HG03520 (cell line): ENCODE results near the gene CCNJL.

Experiments used
- ATAC-seq: cut with Tn5 transposase; IDR thresholded peaks from one replicate; pipeline ENCODE4 v1.9.1; 2021; ENCODE audit warnings: mild to moderate bottlenecking, moderate library complexity; ENCODE audit not compliant: unreplicated experiment

CCNJL gene

DNA sequence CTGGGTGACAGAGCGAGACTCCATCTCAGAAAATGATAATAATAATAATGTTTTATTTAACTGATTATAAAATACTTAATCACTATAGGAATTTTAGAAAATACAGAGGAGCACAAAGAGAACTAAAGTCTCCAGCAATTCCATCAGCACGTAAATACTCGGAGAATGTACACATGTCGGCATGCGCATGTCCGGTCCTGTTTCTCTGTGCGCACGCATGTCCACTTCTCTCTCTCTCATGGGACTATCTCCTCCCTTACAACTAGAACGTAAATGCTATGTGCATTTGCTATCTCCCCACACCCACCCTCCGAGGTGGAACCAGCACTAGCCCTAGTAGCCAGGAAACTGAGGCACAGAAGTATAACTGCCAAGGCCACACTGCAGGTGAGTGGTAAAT is 19.0 kb downstream of the CCNJL start:
- ATAC-seq, result no peak

DNA sequence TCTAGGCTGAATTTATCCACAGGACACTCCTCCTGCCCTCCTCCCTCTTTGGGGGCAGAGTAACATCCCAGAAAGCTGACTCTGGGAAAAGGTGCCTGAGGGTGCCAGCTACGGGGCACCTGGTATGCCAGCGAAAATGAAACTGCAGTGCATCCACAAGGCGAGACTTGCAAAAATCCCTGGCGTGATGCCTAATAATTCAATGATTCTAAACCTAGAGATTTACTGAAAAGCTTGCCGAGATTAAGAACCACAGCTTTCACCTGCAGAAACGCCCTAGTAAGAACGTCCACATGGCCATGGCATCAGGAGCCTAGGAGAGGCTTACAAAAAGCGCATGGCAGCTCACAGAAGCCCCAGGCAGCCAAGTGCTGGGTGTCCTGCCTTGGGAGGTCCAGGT is 20.9 kb downstream of the CCNJL start:
- ATAC-seq, result no peak

DNA sequence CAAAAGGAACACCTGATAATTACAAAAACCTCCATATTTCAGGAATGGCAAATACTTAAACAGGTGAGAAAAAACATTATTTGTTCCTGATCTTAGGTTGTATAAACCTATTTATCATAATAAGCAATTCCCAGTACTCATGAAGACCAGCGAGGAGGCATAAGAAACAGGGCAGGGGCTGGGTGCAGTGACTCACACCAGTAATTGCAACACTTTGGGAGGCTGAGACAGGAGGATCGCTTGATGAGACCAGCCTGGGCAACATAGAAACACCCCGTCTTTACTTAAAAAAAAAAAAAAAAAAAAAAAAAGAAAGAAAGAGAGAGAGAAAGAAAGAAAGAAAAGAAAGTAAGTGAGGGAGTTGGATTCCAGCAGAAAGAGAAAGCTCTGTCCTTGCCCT is 21.6 kb downstream of the CCNJL start:
- ATAC-seq, result no peak

- ATAC-seq, result no peak
These were observed 22.6 kb downstream of the CCNJL start for GRCh38 chr5:160289721-160290120.

GRCh38 chr5:160289356-160289651 is 23.1 kb downstream of the CCNJL start:
- ATAC-seq, result no peak

DNA sequence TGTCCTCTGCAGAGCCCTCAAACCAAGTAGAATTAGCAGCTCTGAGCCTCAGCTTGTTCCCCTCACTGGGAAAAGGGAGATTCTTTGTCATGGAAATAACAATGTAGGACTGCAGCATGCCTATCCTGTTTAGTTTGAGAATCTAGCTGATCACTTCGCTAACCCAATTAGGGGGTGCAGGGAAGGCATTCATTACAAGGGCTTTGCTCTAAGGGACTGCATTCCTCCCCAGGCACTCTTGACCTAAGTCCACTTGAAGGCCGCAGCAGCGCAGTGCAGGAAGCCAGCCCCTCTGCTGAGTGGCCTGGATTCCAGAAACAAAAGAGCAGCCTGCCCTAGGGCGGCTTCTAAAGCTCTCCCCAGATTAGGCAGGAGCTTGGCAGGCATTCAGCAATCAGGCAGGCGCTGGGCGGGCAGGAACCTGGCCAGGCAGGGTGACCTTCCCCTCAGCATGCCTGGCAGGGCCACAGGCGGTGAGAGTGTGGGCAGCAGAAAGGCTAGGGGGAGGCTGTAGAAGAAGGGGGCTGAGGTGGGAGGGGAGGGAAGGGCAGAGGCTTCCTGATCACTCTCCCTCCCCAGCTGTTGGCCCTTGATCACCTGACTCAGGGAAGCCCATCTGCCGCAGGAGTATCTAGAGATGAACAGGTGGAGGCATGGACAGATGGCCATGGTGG is 24.8 kb downstream of the CCNJL start:
- ATAC-seq, result no peak

GRCh38 chr5:160286947-160287346 is 25.4 kb downstream of the CCNJL start:
- no peak for ATAC-seq

DNA sequence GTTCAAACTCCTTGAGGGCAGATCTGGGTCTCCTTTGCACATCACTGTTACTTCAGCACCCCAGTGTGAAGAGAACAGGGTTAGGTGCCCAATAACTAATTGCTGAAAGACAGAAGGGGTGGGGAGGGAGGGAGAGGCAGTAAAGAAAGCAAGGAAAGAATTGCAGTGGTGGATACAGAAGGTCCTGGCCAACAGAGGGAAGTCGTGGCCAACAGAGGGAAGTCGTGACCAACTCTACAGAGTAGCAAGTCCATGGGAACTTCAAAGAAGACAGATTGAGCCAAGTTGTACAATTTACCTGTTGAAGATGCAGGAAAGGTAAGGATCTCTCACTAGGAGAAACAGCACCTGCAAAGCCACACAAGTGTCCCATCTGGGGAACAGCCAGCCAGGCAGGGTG is 27.0 kb downstream of the CCNJL start:
- no peak for ATAC-seq

DNA sequence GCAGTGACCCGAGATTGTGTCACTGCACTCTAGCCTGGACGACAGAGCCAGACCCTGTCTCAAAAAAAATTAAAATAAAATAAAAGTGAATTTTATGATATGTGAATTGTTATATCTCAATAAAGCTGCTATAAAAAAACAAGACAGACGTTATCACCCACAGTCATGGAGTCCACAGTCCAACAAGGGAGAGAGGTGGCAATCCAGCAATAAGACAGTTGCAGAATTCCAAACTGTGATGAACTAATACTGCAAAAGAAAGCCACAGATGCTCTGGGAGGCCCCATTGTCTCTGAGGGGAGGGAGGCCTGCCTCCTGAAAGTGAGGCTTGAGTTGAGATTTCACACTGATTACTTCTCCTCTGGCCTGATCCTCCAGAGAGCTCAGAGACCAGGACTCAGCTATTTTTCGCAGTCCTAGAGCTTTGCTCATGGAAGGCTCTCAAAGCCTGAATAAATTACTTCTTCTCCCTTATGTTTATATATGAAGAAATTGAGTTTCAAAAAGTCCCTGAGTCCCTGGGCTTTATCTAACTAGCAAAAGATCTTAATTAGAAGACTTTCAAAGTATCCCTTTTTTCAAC is 28.0 kb downstream of the CCNJL start:
- no peak for ATAC-seq

DNA sequence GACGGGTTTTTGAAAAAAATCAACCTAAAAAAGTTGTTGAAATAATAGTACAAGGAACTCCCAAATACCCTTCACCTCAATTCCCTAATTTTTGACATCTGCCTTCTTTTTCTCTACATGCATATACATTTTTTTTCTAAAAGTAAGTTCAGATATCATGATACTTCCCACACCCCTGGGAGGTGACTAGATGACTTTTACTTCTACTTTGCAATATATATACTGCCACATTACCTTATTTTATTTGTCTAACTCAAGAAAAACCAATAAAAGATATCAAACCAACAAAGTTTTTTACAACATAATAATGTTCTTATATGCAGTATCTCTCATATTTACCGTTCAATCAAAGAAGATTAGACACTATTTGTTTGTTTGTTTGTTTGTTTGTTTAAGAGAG is 31.1 kb downstream of the CCNJL start:
- ATAC-seq, result no peak

GRCh38 chr5:160280384-160281095 is 31.8 kb downstream of the CCNJL start:
- ATAC-seq, result no peak

- no peak for ATAC-seq
These were observed 34.0 kb downstream of the CCNJL start for GRCh38 chr5:160278343-160278742.

DNA sequence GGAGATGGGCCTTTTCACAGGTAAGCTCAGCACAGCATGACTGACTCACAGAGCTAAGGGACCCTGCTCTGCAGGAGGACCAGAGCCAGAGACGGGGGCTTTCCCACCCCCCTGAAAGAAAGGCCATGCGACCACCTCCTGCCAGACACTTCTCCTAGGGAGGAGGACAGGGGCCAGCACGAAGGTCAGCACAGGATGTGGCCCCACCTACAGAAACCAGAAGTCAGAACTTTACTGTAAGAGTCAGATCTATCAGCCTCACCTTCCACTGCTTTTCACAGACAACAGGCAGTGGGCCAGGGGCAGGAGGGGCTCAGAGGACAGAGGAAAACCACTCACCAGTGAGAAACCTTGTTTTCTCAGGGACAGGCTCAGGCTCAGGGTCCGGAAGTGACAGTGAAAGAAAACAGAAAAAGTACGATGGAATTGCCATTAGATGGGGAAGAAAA is 37.9 kb downstream of the CCNJL start:
- no peak for ATAC-seq

DNA sequence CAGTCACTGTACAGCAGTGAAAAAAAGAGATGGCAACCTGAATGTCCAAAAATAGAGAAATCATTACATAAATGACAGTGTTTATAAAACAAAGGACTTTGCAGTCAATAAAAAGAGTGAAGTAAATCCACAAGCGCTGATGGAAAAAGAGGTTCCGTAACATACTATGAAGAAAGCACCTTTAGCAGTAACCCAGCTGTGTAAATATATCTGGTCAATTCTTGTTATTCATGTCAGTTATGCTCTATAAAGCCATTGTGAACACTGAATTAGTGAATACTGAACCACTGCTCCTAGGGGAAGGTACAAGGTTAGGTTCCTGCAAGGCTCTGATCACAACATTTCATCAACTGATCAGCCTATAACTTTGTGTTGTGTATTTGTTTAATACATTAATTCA is 39.5 kb downstream of the CCNJL start:
- ATAC-seq, result no peak

DNA sequence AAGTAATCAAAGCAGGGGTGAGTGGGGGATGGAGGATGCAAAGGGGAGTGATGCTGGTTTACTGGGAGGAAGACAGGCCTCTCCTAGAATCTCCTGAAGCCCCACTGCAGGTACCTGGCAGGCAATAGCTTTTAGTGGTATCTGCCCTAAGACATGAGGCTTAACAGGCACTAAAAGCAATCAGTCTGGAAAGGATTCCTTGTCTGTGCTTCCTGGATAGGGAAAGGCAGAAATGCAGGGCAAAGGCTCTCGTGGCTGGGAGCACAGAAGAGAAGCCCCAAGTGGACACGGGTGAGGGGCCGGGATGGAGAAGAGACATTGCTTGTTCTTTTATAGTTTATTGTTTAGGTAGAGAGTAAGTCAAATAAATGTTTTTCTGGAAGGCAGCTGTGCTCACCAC is 40.1 kb downstream of the CCNJL start:
- no peak for ATAC-seq

GRCh38 chr5:160271836-160272235 is 40.5 kb downstream of the CCNJL start:
- no peak for ATAC-seq

- ATAC-seq, result no peak
These were observed 41.0 kb downstream of the CCNJL start for GRCh38 chr5:160271396-160271795.

GRCh38 chr5:160270704-160271103 is 41.7 kb downstream of the CCNJL start:
- ATAC-seq, result no peak

GRCh38 chr5:160269017-160269416 is 43.3 kb downstream of the CCNJL start:
- ATAC-seq, result no peak

DNA sequence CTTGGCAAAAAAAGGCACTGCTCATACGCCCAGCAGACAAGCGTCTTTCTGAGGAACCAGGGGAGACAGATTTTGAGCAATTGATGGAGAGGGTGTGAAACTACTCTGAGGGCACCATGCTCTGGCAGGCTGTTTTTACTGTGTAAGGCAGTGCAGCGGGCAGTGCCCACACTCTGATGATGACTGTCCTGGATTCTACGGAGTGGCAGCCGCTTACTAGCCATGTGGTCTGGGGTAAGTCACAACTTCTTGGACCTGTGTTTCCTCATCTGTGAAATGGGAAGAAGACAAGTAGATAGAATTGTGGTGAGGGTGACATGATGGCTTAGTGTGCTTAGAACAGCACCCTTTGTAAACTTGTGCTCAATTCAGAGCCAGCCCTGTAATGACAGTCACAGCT is 44.2 kb downstream of the CCNJL start:
- no peak for ATAC-seq

DNA sequence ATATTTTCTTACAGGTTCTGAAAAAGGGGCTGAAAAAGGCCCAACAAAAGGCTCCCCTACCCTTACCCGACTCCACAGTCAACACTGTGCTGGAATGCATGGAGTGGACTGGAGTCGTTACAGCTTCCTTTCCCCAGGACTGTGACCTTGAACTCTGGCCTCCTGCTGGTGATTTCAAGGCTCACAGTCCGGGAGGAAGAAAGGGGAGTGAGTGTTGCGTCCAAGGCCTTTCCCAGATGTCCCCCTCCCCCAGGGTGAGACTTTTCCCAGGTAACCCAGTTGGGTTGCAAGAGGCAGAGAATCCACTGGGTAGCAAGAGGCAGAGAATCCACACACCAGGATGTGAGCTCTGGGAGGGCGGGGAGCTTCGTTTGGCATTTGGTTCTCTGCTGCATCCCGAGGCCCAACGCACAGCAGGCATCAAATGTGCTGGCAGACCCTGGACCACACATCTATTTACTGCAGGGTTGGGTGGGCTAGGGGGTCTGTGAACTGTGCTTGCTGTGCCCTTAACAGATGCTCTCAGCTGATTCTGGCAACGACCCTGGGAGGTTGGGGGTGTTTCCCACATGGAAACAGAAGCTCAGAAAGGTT is 45.5 kb downstream of the CCNJL start:
- no peak for ATAC-seq

DNA sequence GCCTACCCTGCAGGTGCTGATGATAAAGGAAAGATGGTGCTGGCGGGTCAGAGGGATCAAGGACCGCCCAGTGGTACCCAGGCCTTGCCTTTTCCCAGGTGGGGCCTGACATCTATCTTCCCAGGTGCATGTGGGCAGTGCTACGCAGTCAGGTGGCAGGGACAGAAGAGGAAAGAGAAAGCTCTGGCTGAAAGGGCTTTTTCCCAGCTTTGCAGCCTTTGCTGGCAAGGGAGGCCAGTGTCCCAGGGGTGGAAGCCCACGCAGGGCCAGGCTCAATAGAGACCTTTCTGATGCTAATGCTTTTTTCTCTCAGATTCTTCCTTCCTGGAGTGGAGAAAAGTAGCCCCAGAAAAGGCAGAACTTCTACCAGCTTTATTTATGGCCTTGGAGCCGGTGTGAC is 46.3 kb downstream of the CCNJL start:
- no peak for ATAC-seq
